Coronary artery (tissue), 2 donors: Measurements from ENCODE around the gene POU2AF1.
"Not testable (repeated sequence)": the region's sequence is repeated elsewhere in the genome, so short reads cannot be mapped to it uniquely, and the experiment has no call there.

ENCODE experiments used
- DNase-seq: peaks from one replicate; pipeline ENCODE4 v3.0.0-alpha.2; 2017; ENCODE audit warnings: low spot score
- H3K27ac ChIP-seq, 2 donors: fragments of 200-600 bp; sonication (generic); one replicate each; pipeline ENCODE4 v1.5.1; 2016 to 2019
- H3K4me3 ChIP-seq: fragments of 200-600 bp; sonication (generic); 2 replicates; pipeline ENCODE4 v1.5.1; 2016; ENCODE audit warnings: mild to moderate bottlenecking, moderate library complexity
- TF ChIP-seq, protein P1 (sequence below): fragments of 200-600 bp; sonication (generic); IDR thresholded peaks from one replicate; pipeline ENCODE4 v1.5.1; 2019; ENCODE audit warnings: antibody characterized with exemption

Gene POU2AF1

DNA sequence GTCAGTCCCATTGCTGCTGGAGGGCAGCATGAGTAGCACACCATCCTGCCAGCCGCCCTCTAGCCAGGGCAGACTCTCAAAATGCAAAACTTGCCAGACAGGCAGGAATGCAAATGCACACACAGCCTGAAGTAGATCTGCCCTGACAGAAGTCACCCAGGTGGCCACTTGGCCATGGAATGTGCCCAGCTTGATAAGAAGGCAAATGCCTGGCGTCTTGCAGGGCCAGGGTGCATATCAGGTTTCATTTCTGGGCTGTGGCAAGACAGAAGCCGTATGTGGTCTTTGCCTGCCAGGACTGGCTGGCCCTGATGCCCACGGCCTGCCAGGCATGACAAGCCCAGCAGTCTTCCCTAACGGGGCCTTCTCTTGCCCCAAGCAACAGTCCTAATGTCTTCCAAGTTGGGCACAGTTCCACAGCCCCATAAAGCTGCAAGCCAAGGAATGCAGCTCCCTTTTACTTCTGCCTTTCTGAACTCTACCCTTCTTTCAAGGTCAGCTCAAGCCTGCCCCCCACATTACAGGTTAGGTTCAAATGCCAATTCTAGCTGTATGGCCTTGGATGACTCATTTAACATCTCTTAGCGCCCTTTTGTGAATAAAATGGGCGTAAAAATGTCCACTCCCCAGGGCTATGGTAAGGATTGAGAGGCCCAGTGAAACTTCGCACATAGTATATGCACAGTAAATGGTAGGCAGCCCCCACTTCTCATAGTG is 51.0 kb downstream of the POU2AF1 start:
- DNase-seq, result peak; percentile 85
- TF ChIP-seq, protein P1, sequence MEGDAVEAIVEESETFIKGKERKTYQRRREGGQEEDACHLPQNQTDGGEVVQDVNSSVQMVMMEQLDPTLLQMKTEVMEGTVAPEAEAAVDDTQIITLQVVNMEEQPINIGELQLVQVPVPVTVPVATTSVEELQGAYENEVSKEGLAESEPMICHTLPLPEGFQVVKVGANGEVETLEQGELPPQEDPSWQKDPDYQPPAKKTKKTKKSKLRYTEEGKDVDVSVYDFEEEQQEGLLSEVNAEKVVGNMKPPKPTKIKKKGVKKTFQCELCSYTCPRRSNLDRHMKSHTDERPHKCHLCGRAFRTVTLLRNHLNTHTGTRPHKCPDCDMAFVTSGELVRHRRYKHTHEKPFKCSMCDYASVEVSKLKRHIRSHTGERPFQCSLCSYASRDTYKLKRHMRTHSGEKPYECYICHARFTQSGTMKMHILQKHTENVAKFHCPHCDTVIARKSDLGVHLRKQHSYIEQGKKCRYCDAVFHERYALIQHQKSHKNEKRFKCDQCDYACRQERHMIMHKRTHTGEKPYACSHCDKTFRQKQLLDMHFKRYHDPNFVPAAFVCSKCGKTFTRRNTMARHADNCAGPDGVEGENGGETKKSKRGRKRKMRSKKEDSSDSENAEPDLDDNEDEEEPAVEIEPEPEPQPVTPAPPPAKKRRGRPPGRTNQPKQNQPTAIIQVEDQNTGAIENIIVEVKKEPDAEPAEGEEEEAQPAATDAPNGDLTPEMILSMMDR, result no peak
- Histone ChIP-seq H3K4me3 (no peak overlapping the region), H3K27ac (peak overlapping the region; percentile 89)

DNA sequence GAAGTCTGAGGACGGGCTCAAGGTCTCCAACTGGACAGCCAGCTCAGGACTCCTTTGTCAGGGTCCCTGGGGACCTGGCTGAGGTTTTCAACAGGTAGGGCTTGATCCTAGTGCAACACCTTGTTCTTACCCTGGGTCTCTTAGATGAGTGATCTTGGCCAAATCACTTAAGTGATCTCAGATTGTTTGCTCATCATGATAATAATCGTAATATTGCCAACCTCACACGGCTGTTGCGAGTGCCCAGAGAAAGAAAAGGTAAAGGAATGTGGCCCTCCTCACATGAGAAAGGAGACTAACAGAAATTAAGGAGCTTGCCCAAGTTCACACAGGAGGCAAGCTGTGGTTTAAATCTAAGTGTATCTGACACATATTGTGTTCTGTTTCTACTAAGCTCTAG is 52.3 kb downstream of the POU2AF1 start:
- no peak for DNase-seq
- peak overlapping the region; percentile 89 for H3K27ac ChIP-seq
- H3K4me3 ChIP-seq, result no peak overlapping the region
- TF ChIP-seq, protein P1, result no peak

DNA sequence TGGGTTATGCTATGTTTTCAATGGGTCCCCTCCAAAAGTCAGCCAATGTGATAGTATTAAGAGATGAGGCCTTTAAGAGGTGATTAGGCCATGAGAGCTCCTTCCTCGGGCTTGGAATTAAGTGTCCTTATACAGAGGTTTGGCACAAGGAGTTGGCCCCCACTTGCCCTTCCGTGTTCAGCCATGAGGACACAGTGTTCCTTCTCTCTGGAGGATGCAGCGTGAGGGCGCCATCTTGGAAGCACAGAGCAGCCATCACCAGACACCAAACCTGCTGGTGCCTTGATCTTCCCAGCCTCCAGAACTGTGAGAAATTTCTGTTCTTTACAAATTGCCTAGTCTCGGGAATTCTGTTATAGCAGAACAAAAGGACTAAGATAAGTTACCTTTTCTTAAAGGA is 53.8 kb downstream of the POU2AF1 start:
- TF ChIP-seq, protein P1, result no peak
- no peak for DNase-seq
- H3K27ac ChIP-seq, result peak overlapping the region; percentile 81 to 89

DNA sequence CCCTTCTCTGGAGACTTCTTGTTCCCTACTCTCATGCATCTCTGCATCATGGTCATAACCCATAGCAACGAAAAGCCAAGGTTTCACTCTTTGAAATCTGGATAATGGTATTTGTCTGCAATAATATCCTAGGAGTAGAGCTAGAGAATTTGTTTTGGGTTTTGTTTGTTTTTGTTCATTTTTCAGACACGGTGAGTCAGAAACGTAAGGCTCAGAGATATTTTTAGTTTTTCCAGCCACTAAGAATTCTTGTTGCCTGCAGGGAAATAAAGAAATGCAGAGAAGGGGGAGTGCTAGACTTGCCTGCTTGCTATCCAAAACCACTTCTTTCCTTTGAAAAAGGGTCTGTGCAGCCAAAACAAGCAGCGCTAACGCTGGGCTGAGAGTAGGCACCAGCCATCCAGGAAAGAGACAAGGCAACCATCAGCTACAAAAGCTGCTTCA is 54.8 kb downstream of the POU2AF1 start:
- no peak overlapping the region for H3K4me3 ChIP-seq
- DNase-seq, result no peak
- TF ChIP-seq, protein P1, result no peak
- H3K27ac ChIP-seq, result peak overlapping the region; percentile 81 to 89

More for the DNA sequence above, 53.8 kb downstream of the POU2AF1 start:
- no peak overlapping the region for H3K4me3 ChIP-seq

DNA sequence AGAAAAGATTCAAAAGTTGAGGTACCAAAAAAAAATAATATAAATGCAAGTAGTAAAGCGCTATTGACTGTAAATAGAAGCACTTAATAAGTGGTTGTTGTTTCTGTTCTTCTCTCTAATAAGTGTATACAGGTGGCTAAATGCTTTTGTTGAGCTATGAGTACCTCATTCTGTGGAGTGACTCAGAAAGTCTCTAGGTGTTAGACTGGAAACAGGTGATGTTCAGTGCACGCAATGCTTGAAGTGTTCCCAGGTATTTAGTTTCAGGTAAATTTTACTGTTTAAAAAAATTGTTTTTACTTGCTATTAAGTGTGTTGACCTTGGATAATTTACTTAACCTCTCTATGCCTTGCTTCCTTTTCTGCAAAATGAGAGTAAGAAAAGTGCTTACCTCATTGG is 56.5 kb downstream of the POU2AF1 start:
- DNase-seq, result no peak
- Histone ChIP-seq H3K27ac (no peak overlapping the region), H3K4me3 (no peak overlapping the region)
- TF ChIP-seq, protein P1, result no peak

DNA sequence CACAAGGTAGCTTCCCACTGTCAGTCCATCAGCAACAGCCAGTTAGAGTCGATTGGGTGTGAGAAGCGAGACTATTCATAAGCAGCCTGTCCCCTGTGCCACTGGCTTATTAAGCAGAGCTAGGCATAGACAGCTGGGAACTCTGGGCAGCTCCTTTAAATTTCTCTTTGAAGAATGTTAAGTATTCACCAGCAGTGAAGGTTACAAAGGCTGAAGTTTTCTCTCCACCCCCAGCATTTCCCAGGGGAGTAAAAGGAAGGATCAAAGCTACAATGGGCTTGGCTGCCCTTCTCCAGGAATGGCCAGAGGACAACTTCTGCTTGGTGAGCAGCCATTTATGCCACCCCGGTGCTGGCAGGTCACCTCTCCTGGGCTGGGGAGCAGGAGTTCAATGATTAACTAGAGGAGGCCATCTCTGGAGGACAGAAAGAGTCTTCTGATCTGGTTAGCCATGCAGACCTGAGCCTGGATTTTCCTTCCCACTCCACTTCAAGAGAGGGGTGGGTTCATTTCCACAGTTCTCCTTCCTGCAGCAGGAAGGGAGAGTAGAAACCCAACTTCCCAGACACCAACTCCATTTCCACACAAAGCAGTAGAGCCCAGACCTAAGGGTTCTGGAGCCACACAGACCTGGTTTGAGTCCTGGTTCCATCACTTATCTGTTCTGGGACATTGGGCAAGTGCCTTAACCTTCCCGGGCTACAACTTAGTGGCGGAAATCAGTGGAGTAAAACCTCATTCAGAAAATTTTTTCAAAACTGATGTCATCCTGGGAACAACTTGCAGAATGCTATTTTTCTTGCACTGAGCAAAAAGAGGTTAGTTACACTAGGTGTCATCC is 58.1 kb downstream of the POU2AF1 start:
- DNase-seq, result no peak
- H3K4me3 ChIP-seq, result no peak overlapping the region
- peak overlapping the region in 1 of 2 donors; percentile 0 for H3K27ac ChIP-seq
- TF ChIP-seq, protein P1, result no peak

DNA sequence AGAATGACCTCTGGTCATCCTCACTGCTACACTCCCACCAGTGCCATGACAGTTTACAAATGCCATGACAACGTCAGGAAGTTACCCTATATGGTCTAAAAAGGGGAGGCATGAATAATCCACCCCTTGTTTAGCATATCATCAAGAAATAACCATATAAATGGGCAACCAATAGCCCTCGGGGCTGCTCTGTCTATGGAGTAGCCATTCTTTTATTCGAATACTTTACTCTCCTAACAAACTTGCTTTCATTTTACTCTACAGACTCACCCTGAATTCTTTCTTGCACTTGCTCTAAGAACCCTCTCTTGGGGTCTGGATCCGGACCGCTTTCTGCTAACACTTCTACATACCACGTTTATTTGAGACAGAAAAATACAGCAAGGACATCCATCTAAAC is 58.9 kb downstream of the POU2AF1 start:
- not testable (repeated sequence) for DNase-seq, H3K27ac ChIP-seq, H3K4me3 ChIP-seq
